GM12878 (cell line): ENCODE results near the gene MAPK8.

ENCODE experiments used
- CTCF ChIP-seq, 3 experiments: IDR thresholded peaks in 2 of 3; conservative IDR thresholded peaks in 1 of 3; 2 replicates each; pipeline ENCODE4 v1.5.1; 2011; ENCODE audit warnings: low read depth in 3 of 3, low read length in 3 of 3, mild to moderate bottlenecking in 3 of 3, control low read depth in 2 of 3, moderate library complexity in 2 of 3, inconsistent platforms in 1 of 3, mixed read lengths in 1 of 3; ENCODE audit not compliant: control insufficient read depth in 2 of 3, insufficient read depth in 1 of 3; ENCODE audit errors: extremely low read depth in 1 of 3
- EZH2 ChIP-seq: IDR thresholded peaks from 2 replicates; pipeline ENCODE4 v1.6.1; 2012; ENCODE audit warnings: low read depth, mild to moderate bottlenecking, control low read depth, inconsistent platforms, low read length, borderline replicate concordance; ENCODE audit not compliant: control insufficient read depth
- GABPA ChIP-seq: IDR thresholded peaks from 2 replicates; pipeline ENCODE4 v1.6.1; 2014; ENCODE audit warnings: antibody characterized with exemption, low read depth, mild to moderate bottlenecking, inconsistent platforms
- HDAC2 ChIP-seq: fragments of 200-600 bp; sonication (generic); IDR thresholded peaks from 2 replicates; pipeline ENCODE4 v1.6.1; 2017
- KAT2A ChIP-seq: conservative IDR thresholded peaks from 2 replicates; pipeline ENCODE4 v1.6.1; 2011; ENCODE audit warnings: low read depth, low read length; ENCODE audit not compliant: control insufficient read depth
- NR2C2 ChIP-seq: IDR thresholded peaks from 2 replicates; pipeline ENCODE4 v1.6.1; 2011; ENCODE audit warnings: borderline replicate concordance, low read depth; ENCODE audit not compliant: control insufficient read depth, insufficient read length
- POLR2A ChIP-seq: IDR thresholded peaks from 2 replicates; pipeline ENCODE4 v1.6.1; 2011; ENCODE audit warnings: low read depth, mild to moderate bottlenecking, low read length
- REST ChIP-seq: IDR thresholded peaks from 2 replicates; pipeline ENCODE4 v1.6.1; 2012; ENCODE audit warnings: mild to moderate bottlenecking, low read depth, low read length
- SMAD1 ChIP-seq: fragments of 450-650 bp; IDR thresholded peaks from 2 replicates; pipeline ENCODE4 v1.6.1; 2018; ENCODE audit warnings: mild to moderate bottlenecking, low read depth; ENCODE audit not compliant: partially characterized antibody
- SMC3 ChIP-seq: IDR thresholded peaks from 2 replicates; pipeline ENCODE4 v1.6.1; 2011; ENCODE audit warnings: low read length, improper control_type of control experiment, borderline replicate concordance
- ZSCAN29 ChIP-seq: fragments of 450-650 bp; IDR thresholded peaks from 2 replicates; pipeline ENCODE4 v1.6.1; 2017; ENCODE audit warnings: mild to moderate bottlenecking, moderate library complexity

- TF ChIP-seq CTCF (IDR thresholded peaks at IDR 0.05 in 2 of 3, conservative IDR thresholded peaks at IDR 0.05 in 1 of 3; ENCODE audit: control insufficient read depth in 2 of 3, extremely low read depth in 1 of 3, insufficient read depth in 1 of 3, low read depth in 3 of 3, low read length in 3 of 3) (no peak), SMAD1 (no peak), GABPA (no peak), KAT2A (no peak), HDAC2 (no peak), NR2C2 (no peak), ZSCAN29 (no peak), POLR2A (no peak), EZH2 (no peak), SMC3 (no peak), REST (no peak)
These were observed 143.8 kb downstream of the MAPK8 start for GRCh38 chr10:48450233-48450740.
